Subcutaneous adipose tissue (tissue), 4 donors: Measurements from ENCODE around the gene CARD8. TPM values are rescaled to one million over a fixed set of nuclear protein-coding genes. Genes with fewer than 3 reads are reported as not detected.

Experiments used
- CTCF ChIP-seq: fragments of 450-650 bp; IDR thresholded peaks from one replicate; pipeline ENCODE4 v1.5.1; 2016; ENCODE audit warnings: low read depth, mild to moderate bottlenecking, control low read depth, antibody characterized with exemption, moderate library complexity
- total RNA-seq, 4 donors: library from RNA; depleted of rRNA; stranded (reverse); fragments of >200 nt; gene quantifications; one replicate each; pipeline ENCODE4 v1.1.0, GENCODE V29; 2016

CARD8 gene
- total RNA-seq, 4 donors from 2014 or later: 42.5 to 103 (median 65.2) TPM

- no peak for TF ChIP-seq CTCF
These were observed 11.4 kb downstream of the CARD8 start for GRCh38 chr19:48244281-48244680.

- no peak for TF ChIP-seq CTCF
These were observed 16.1 kb downstream of the CARD8 start for GRCh38 chr19:48239582-48240141.

GRCh38 chr19:48239120-48239519, 16.6 kb downstream of the CARD8 start:
- no peak for TF ChIP-seq CTCF

GRCh38 chr19:48237057-48237456, 18.7 kb downstream of the CARD8 start:
- TF ChIP-seq CTCF: no peak

- TF ChIP-seq CTCF: no peak
These were observed 25.1 kb downstream of the CARD8 start for GRCh38 chr19:48230555-48231129.

GRCh38 chr19:48221628-48222027, 34.1 kb downstream of the CARD8 start:
- TF ChIP-seq CTCF: no peak

GRCh38 chr19:48218997-48219396, 36.7 kb downstream of the CARD8 start:
- TF ChIP-seq CTCF: no peak
